HG02973 (cell line): Measurements from ENCODE around the gene HDAC5.
A peak's percentile ranks its signal among the peaks of the same experiment; 100 is the strongest.
"Not testable (repeated sequence)": the region's sequence is repeated elsewhere in the genome, so short reads cannot be mapped to it uniquely, and the experiment has no call there.

Source experiments
- ATAC-seq: cut with Tn5 transposase; IDR thresholded peaks from one replicate; pipeline ENCODE4 v1.9.1; 2021; ENCODE audit warnings: moderate library complexity; ENCODE audit not compliant: unreplicated experiment

The HDAC5 gene

GRCh38 chr17:44071198-44071520, 52.3 kb downstream of the HDAC5 start:
- ATAC-seq, result no peak

GRCh38 chr17:44070455-44071197, 52.8 kb downstream of the HDAC5 start, which contains the start of gene G6PC3:
G6PC3 (plus strand) TSS chr17:44070735; CDS start chr17:44070966, 231 bp downstream.
- peak; percentile 55 for ATAC-seq

- no peak for ATAC-seq
Observed at GRCh38 chr17:44069974-44070454, 53.4 kb downstream of the HDAC5 start.

GRCh38 chr17:44067545-44067940, 55.9 kb downstream of the HDAC5 start:
- ATAC-seq, result no peak

GRCh38 chr17:44066204-44066930, 57.1 kb downstream of the HDAC5 start, which contains the start of gene LSM12:
LSM12 (minus strand) TSS chr17:44066671; CDS start chr17:44066587, 84 bp downstream.
- ATAC-seq, result peak; percentile 59

GRCh38 chr17:44065668-44066203, 57.7 kb downstream of the HDAC5 start:
- no peak for ATAC-seq

- ATAC-seq, result no peak
Observed at GRCh38 chr17:44063704-44064639, 59.5 kb downstream of the HDAC5 start.

- ATAC-seq, result no peak
Observed at GRCh38 chr17:44062871-44063270, 60.6 kb downstream of the HDAC5 start.

- no peak for ATAC-seq
Observed at GRCh38 chr17:44061446-44061845, 62.0 kb downstream of the HDAC5 start.

- ATAC-seq, result no peak
Observed at GRCh38 chr17:44059101-44059892, 64.1 kb downstream of the HDAC5 start.

- ATAC-seq, result no peak
Observed at GRCh38 chr17:44053125-44053872, 70.1 kb downstream of the HDAC5 start.

- ATAC-seq, result no peak
Observed at GRCh38 chr17:44049294-44050060, 74.0 kb downstream of the HDAC5 start.

GRCh38 chr17:44046893-44047292, 76.5 kb downstream of the HDAC5 start:
- ATAC-seq, result not testable (repeated sequence)

GRCh38 chr17:44045486-44045885, 78.0 kb downstream of the HDAC5 start:
- ATAC-seq, result no peak

- no peak for ATAC-seq
Observed at GRCh38 chr17:44044071-44044470, 79.4 kb downstream of the HDAC5 start.

GRCh38 chr17:44043272-44043696, 80.2 kb downstream of the HDAC5 start:
- ATAC-seq, result no peak

GRCh38 chr17:44039829-44040635, 83.4 kb downstream of the HDAC5 start:
- ATAC-seq, result no peak

GRCh38 chr17:44038604-44039011, 84.8 kb downstream of the HDAC5 start:
- ATAC-seq, result no peak
